ENCODE results near the gene TRAPPC6A. TPM values are rescaled to one million over a fixed set of nuclear protein-coding genes. Genes with fewer than 3 reads are reported as not detected.
A peak's percentile ranks its signal among the peaks of the same experiment; 100 is the strongest.

TRAPPC6A gene
- total RNA-seq, 1 experiment from 2014 or later, result 18.3 TPM

- POLR2A ChIA-PET (ENCODE audit: unreplicated experiment), result no interaction called here
- H3K9ac ChIP-seq (ENCODE audit: low read length), result no peak overlapping the region
- TF ChIP-seq EZH2phosphoT487 (IDR thresholded peaks at IDR 0.05; ENCODE audit: borderline replicate concordance, low read length) (no peak), CTCF (conservative IDR thresholded peaks at IDR 0.05; ENCODE audit: low read depth, low read length) (no peak), EZH2 (IDR thresholded peaks at IDR 0.05; ENCODE audit: low read length, unreplicated experiment) (no peak)
- H3K4me1 ChIP-seq (ENCODE audit: insufficient read depth, low read length), result peaks cover 21% of the 10 kb centered on the region
- peaks cover 91% of the 10 kb centered on the region for H3K79me2 ChIP-seq (ENCODE audit: low read length)
- H3K36me3 ChIP-seq (ENCODE audit: low read depth, low read length), result no peaks in the 10 kb centered on the region
- H3K9me2 ChIP-seq (replicated peaks; ENCODE audit: low read length), result no peaks in the 10 kb centered on the region
- peaks cover 7% of the 10 kb centered on the region; the same call in 1 of the 2 replicates for H4K20me1 ChIP-seq (ENCODE audit: low read length)
- no TSS peak for BruUV-seq (replicated peaks)
- H3K4me3 ChIP-seq (ENCODE audit: low read length), result no peak overlapping the region
- H2AFZ ChIP-seq (ENCODE audit: low read length), result no peak overlapping the region
- H3F3A ChIP-seq (ENCODE audit: low read length, unreplicated experiment), result no peaks in the 10 kb centered on the region
- no peaks in the 10 kb centered on the region for H3K9me3 ChIP-seq (ENCODE audit: low read length)
- H3K4me2 ChIP-seq (ENCODE audit: low read length), result peak overlapping the region; percentile 71; the same call in 1 of the 2 replicates
- CTCF ChIA-PET, result no interaction called here
- no peaks in the 10 kb centered on the region for H3K27me3 ChIP-seq (ENCODE audit: low read length)
- no peak overlapping the region for H3K27ac ChIP-seq (ENCODE audit: low read length)
- no peak for ATAC-seq
- intact Hi-C loops (cut with micrococcal nuclease), result no loop called here
- no peak for DNase-seq
These were observed 63.9 kb downstream of the TRAPPC6A start for GRCh38 chr19:45114116-45114515.

GRCh38 chr19:45113628-45114027 is 64.4 kb downstream of the TRAPPC6A start:
- DNase-seq (peak; percentile 61), ATAC-seq (peak; percentile 71)
- BruUV-seq (replicated peaks), result no TSS peak
- no peak overlapping the region for H3K27ac ChIP-seq (ENCODE audit: low read length)
- peak overlapping the region; percentile 71 for H3K4me2 ChIP-seq (ENCODE audit: low read length)
- H3K9me2 ChIP-seq (replicated peaks; ENCODE audit: low read length), result no peaks in the 10 kb centered on the region
- H4K20me1 ChIP-seq (ENCODE audit: low read length), result peaks cover 7% of the 10 kb centered on the region; the same call in 1 of the 2 replicates
- no peaks in the 10 kb centered on the region for H3K9me3 ChIP-seq (ENCODE audit: low read length)
- H2AFZ ChIP-seq (ENCODE audit: low read length), result no peak overlapping the region
- CTCF ChIA-PET, result interaction anchor here (0.5 kb wide), 1 partner anchor 685 kb away, joined by 3 read pairs; no protein-coding TSS in a partner anchor
- no peaks in the 10 kb centered on the region for H3K36me3 ChIP-seq (ENCODE audit: low read depth, low read length)
- POLR2A ChIA-PET (ENCODE audit: unreplicated experiment), result no interaction called here
- H3K9ac ChIP-seq (ENCODE audit: low read length), result no peak overlapping the region
- peaks cover 92% of the 10 kb centered on the region for H3K79me2 ChIP-seq (ENCODE audit: low read length)
- intact Hi-C loops (cut with micrococcal nuclease), result no loop called here
- no peaks in the 10 kb centered on the region for H3K27me3 ChIP-seq (ENCODE audit: low read length)
- H3F3A ChIP-seq (ENCODE audit: low read length, unreplicated experiment), result no peaks in the 10 kb centered on the region
- no peak overlapping the region for H3K4me3 ChIP-seq (ENCODE audit: low read length)
- H3K4me1 ChIP-seq (ENCODE audit: insufficient read depth, low read length), result peaks cover 21% of the 10 kb centered on the region
- TF ChIP-seq CTCF (conservative IDR thresholded peaks at IDR 0.05; ENCODE audit: low read depth, low read length) (no peak), EZH2 (IDR thresholded peaks at IDR 0.05; ENCODE audit: low read length, unreplicated experiment) (no peak), EZH2phosphoT487 (IDR thresholded peaks at IDR 0.05; ENCODE audit: borderline replicate concordance, low read length) (no peak)

Other genes with a start within 250 kb of the TRAPPC6A start
- gene APOC4, start 236.0 kb downstream of the TRAPPC6A start, total RNA-seq (2014; rRNA removed), result not detected in 2 replicates
- gene APOC2, start 232.2 kb downstream of the TRAPPC6A start, total RNA-seq (2014; rRNA removed), result not detected in 2 replicates
- gene CLPTM1, start 222.9 kb downstream of the TRAPPC6A start, total RNA-seq (2014; rRNA removed), result 44.9 and 61.3 TPM in 2 replicates
- gene RELB, start 176.8 kb downstream of the TRAPPC6A start, total RNA-seq (2014; rRNA removed), result 4.8 and 15.2 TPM in 2 replicates
- gene CLASRP, start 139.2 kb downstream of the TRAPPC6A start, total RNA-seq (2014; rRNA removed), result 32.3 and 38.9 TPM in 2 replicates
- gene ZNF296, start 101.8 kb downstream of the TRAPPC6A start, total RNA-seq (2014; rRNA removed), result 0.52 and 2.4 TPM in 2 replicates
- 22.3 and 35.5 TPM in 2 replicates for gene GEMIN7, start 99.0 kb downstream of the TRAPPC6A start, total RNA-seq (2014; rRNA removed)
- 37.0 and 46.4 TPM in 2 replicates for gene PPP1R37, start 85.1 kb downstream of the TRAPPC6A start, total RNA-seq (2014; rRNA removed)
- 0.75 and 1.1 TPM in 2 replicates for gene NKPD1, start 17.3 kb downstream of the TRAPPC6A start, total RNA-seq (2014; rRNA removed)
- 7.3 and 11.9 TPM in 2 replicates for gene BLOC1S3, start 547 bp upstream of the TRAPPC6A start, total RNA-seq (2014; rRNA removed)
- gene EXOC3L2, start 67.2 kb upstream of the TRAPPC6A start, total RNA-seq (2014; rRNA removed), result not detected in 2 replicates
- gene MARK4, start 73.0 kb upstream of the TRAPPC6A start, total RNA-seq (2014; rRNA removed), result 12.1 and 21.8 TPM in 2 replicates
- not detected in 2 replicates for gene CKM, start 144.6 kb upstream of the TRAPPC6A start, total RNA-seq (2014; rRNA removed)
- 23.4 and 27.5 TPM in 2 replicates for gene KLC3, start 162.5 kb upstream of the TRAPPC6A start, total RNA-seq (2014; rRNA removed)
- gene ERCC2, start 192.3 kb upstream of the TRAPPC6A start, total RNA-seq (2014; rRNA removed), result 48.0 and 57.5 TPM in 2 replicates
- gene PPP1R13L, start 226.8 kb upstream of the TRAPPC6A start, total RNA-seq (2014; rRNA removed), result 28.6 and 36.4 TPM in 2 replicates
- gene POLR1G, start 228.4 kb upstream of the TRAPPC6A start, total RNA-seq (2014; rRNA removed), result 25.9 and 43.0 TPM in 2 replicates
- 56.2 and 57.3 TPM in 2 replicates for gene ERCC1, start 245.7 kb upstream of the TRAPPC6A start, total RNA-seq (2014; rRNA removed)